Liver (tissue), 3 donors: ENCODE results near the gene PNKP.

ENCODE experiments used
- EGR1 ChIP-seq, 2 donors: IDR thresholded peaks; 2 replicates each; pipeline ENCODE4 v1.6.1; 2016 to 2018; ENCODE audit warnings: antibody characterized with exemption in 2 of 2, low read depth in 2 of 2
- GABPA ChIP-seq, 2 donors: IDR thresholded peaks in 1 of 2; conservative IDR thresholded peaks in 1 of 2; 2 replicates each; pipeline ENCODE4 v1.6.1; 2016; ENCODE audit warnings: antibody characterized with exemption in 2 of 2, mild to moderate bottlenecking in 1 of 2, moderate library complexity in 1 of 2
- HNF4A ChIP-seq, 2 donors: conservative IDR thresholded peaks; 2 replicates each; pipeline ENCODE4 v1.6.1; 2016; ENCODE audit warnings: antibody characterized with exemption in 2 of 2, mild to moderate bottlenecking in 2 of 2
- HNF4G ChIP-seq: IDR thresholded peaks from 2 replicates; pipeline ENCODE4 v1.6.1; 2016; ENCODE audit warnings: antibody characterized with exemption
- JUND ChIP-seq, 2 donors: IDR thresholded peaks; 2 replicates each; pipeline ENCODE4 v1.6.1; 2016; ENCODE audit warnings: antibody characterized with exemption in 2 of 2
- MAX ChIP-seq: IDR thresholded peaks from 2 replicates; pipeline ENCODE4 v1.6.1; 2016; ENCODE audit warnings: antibody characterized with exemption
- RAD21 ChIP-seq, 2 donors: IDR thresholded peaks; 2 replicates each; pipeline ENCODE4 v1.6.1; 2016; ENCODE audit warnings: antibody characterized with exemption in 2 of 2, mild to moderate bottlenecking in 2 of 2
- REST ChIP-seq: IDR thresholded peaks from 2 replicates; pipeline ENCODE4 v1.6.1; 2016; ENCODE audit warnings: antibody characterized with exemption, mild to moderate bottlenecking
- SP1 ChIP-seq: IDR thresholded peaks from 2 replicates; pipeline ENCODE4 v1.6.1; 2018; ENCODE audit warnings: antibody characterized with exemption, mild to moderate bottlenecking
- TAF1 ChIP-seq: conservative IDR thresholded peaks from 2 replicates; pipeline ENCODE4 v1.6.1; 2016; ENCODE audit warnings: antibody characterized with exemption, mild to moderate bottlenecking
- YY1 ChIP-seq: IDR thresholded peaks from 2 replicates; pipeline ENCODE4 v1.6.1; 2016; ENCODE audit warnings: antibody characterized with exemption, mild to moderate bottlenecking
- TF ChIP-seq, protein P1 (sequence below): fragments of 150-350 bp; IDR thresholded peaks from 2 replicates; pipeline ENCODE4 v1.5.1; 2017; ENCODE audit warnings: improper control_type of control experiment, low read depth, low read length; ENCODE audit not compliant: missing input control
- TF ChIP-seq, protein P2 (sequence below): IDR thresholded peaks from 2 replicates; pipeline ENCODE4 v1.6.1; 2016; ENCODE audit warnings: antibody characterized with exemption
- TF ChIP-seq, protein P3 (sequence below): IDR thresholded peaks from 2 replicates; pipeline ENCODE4 v1.6.1; 2016; ENCODE audit warnings: antibody characterized with exemption
- donor health status: healthy.
- donor health status: healthy.

- TF ChIP-seq, protein P1, sequence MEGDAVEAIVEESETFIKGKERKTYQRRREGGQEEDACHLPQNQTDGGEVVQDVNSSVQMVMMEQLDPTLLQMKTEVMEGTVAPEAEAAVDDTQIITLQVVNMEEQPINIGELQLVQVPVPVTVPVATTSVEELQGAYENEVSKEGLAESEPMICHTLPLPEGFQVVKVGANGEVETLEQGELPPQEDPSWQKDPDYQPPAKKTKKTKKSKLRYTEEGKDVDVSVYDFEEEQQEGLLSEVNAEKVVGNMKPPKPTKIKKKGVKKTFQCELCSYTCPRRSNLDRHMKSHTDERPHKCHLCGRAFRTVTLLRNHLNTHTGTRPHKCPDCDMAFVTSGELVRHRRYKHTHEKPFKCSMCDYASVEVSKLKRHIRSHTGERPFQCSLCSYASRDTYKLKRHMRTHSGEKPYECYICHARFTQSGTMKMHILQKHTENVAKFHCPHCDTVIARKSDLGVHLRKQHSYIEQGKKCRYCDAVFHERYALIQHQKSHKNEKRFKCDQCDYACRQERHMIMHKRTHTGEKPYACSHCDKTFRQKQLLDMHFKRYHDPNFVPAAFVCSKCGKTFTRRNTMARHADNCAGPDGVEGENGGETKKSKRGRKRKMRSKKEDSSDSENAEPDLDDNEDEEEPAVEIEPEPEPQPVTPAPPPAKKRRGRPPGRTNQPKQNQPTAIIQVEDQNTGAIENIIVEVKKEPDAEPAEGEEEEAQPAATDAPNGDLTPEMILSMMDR, result no peak
- no peak for TF ChIP-seq GABPA (IDR thresholded peaks at IDR 0.05 in 1 of 2, conservative IDR thresholded peaks at IDR 0.05 in 1 of 2)
- no peak for TF ChIP-seq EGR1 (IDR thresholded peaks at IDR 0.05; ENCODE audit: low read depth in 2 of 2)
- TF ChIP-seq, protein P2, sequence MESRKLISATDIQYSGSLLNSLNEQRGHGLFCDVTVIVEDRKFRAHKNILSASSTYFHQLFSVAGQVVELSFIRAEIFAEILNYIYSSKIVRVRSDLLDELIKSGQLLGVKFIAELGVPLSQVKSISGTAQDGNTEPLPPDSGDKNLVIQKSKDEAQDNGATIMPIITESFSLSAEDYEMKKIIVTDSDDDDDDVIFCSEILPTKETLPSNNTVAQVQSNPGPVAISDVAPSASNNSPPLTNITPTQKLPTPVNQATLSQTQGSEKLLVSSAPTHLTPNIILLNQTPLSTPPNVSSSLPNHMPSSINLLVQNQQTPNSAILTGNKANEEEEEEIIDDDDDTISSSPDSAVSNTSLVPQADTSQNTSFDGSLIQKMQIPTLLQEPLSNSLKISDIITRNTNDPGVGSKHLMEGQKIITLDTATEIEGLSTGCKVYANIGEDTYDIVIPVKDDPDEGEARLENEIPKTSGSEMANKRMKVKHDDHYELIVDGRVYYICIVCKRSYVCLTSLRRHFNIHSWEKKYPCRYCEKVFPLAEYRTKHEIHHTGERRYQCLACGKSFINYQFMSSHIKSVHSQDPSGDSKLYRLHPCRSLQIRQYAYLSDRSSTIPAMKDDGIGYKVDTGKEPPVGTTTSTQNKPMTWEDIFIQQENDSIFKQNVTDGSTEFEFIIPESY, result no peak
- TF ChIP-seq TAF1, result no peak
- no peak for TF ChIP-seq REST
- TF ChIP-seq, protein P3, sequence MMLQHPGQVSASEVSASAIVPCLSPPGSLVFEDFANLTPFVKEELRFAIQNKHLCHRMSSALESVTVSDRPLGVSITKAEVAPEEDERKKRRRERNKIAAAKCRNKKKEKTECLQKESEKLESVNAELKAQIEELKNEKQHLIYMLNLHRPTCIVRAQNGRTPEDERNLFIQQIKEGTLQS, result no peak
- no peak for TF ChIP-seq HNF4G
- TF ChIP-seq YY1, result no peak
- no peak for TF ChIP-seq MAX
- no peak for TF ChIP-seq SP1
- no peak for TF ChIP-seq RAD21 (IDR thresholded peaks at IDR 0.05)
- TF ChIP-seq HNF4A (conservative IDR thresholded peaks at IDR 0.05), result no peak
- TF ChIP-seq JUND (IDR thresholded peaks at IDR 0.05), result no peak
Measured at GRCh38 chr19:49832556-49832955, 34.8 kb downstream of the PNKP start.
